BE2C (cell line): Measurements from ENCODE around the gene PRR5.

Experiments used
- DNase-seq: peaks from one replicate; pipeline ENCODE4 v3.0.0-alpha.2; 2020
- H3K27me3 ChIP-seq: fragments of 250-450 bp; sonication (Bioruptor Pico); 2 replicates; pipeline ENCODE4 v1.5.1; 2020; ENCODE audit warnings: mild to moderate bottlenecking
- H3K36me3 ChIP-seq: fragments of 250-450 bp; sonication (Bioruptor Pico); 2 replicates; pipeline ENCODE4 v1.5.1; 2020; ENCODE audit warnings: mild to moderate bottlenecking
- H3K4me1 ChIP-seq: fragments of 250-450 bp; sonication (Bioruptor Pico); 2 replicates; pipeline ENCODE4 v1.5.1; 2020
- H3K4me3 ChIP-seq: 2 replicates; pipeline ENCODE4 v1.5.1; 2011; ENCODE audit warnings: low read depth, low read length
- H3K9me3 ChIP-seq: fragments of 250-450 bp; sonication (Bioruptor Pico); 2 replicates; pipeline ENCODE4 v1.5.1; 2020
- CTCF ChIP-seq: IDR thresholded peaks from 2 replicates; pipeline ENCODE4 v1.5.1; 2012; ENCODE audit warnings: mild to moderate bottlenecking, low read depth, low read length

PRR5 gene

GRCh38 chr22:44758344-44758973 is 56.5 kb downstream of the PRR5 start:
- Histone ChIP-seq H3K36me3 (no peaks in the 10 kb centered on the region), H3K9me3 (no peaks in the 10 kb centered on the region), H3K4me3 (no peak overlapping the region), H3K27me3 (no peaks in the 10 kb centered on the region), H3K4me1 (peaks cover 6% of the 10 kb centered on the region; the same call in 1 of the 2 replicates)
- no peak for DNase-seq
- TF ChIP-seq CTCF: no peak

- DNase-seq: no peak
- no peaks in the 10 kb centered on the region for H3K9me3 ChIP-seq
- no peaks in the 10 kb centered on the region for H3K27me3 ChIP-seq
- no peak overlapping the region for H3K4me3 ChIP-seq
- no peaks in the 10 kb centered on the region for H3K36me3 ChIP-seq
- H3K4me1 ChIP-seq: peaks cover 6% of the 10 kb centered on the region; the same call in 1 of the 2 replicates
- no peak for TF ChIP-seq CTCF
Observed at GRCh38 chr22:44759001-44759400, 57.0 kb downstream of the PRR5 start.

- no peak for TF ChIP-seq CTCF
Observed at GRCh38 chr22:44759430-44760310, 57.7 kb downstream of the PRR5 start.

GRCh38 chr22:44760476-44760875 is 58.5 kb downstream of the PRR5 start:
- Histone ChIP-seq H3K4me1 (peaks cover 6% of the 10 kb centered on the region; the same call in 1 of the 2 replicates), H3K9me3 (no peaks in the 10 kb centered on the region), H3K36me3 (no peaks in the 10 kb centered on the region), H3K27me3 (no peaks in the 10 kb centered on the region), H3K4me3 (no peak overlapping the region)
- DNase-seq: no peak
- no peak for TF ChIP-seq CTCF

More at GRCh38 chr22:44759430-44760310, 57.7 kb downstream of the PRR5 start:
- Histone ChIP-seq H3K4me1 (peaks cover 6% of the 10 kb centered on the region; the same call in 1 of the 2 replicates), H3K27me3 (no peaks in the 10 kb centered on the region), H3K9me3 (no peaks in the 10 kb centered on the region), H3K36me3 (no peaks in the 10 kb centered on the region), H3K4me3 (no peak overlapping the region)
- no peak for DNase-seq

GRCh38 chr22:44761025-44761424 is 59.0 kb downstream of the PRR5 start:
- no peak for DNase-seq
- Histone ChIP-seq H3K4me1 (peaks cover 6% of the 10 kb centered on the region; the same call in 1 of the 2 replicates), H3K27me3 (no peaks in the 10 kb centered on the region), H3K9me3 (no peaks in the 10 kb centered on the region), H3K4me3 (no peak overlapping the region), H3K36me3 (no peaks in the 10 kb centered on the region)
- no peak for TF ChIP-seq CTCF

GRCh38 chr22:44764373-44764772 is 62.4 kb downstream of the PRR5 start:
- Histone ChIP-seq H3K27me3 (no peaks in the 10 kb centered on the region), H3K36me3 (no peaks in the 10 kb centered on the region), H3K4me1 (no peaks in the 10 kb centered on the region), H3K9me3 (no peaks in the 10 kb centered on the region), H3K4me3 (no peak overlapping the region)
- no peak for DNase-seq
- TF ChIP-seq CTCF: no peak
